GM21529 (cell line): ENCODE results near the gene NINJ1.
A peak's percentile ranks its signal among the peaks of the same experiment; 100 is the strongest.

Source experiments
- ATAC-seq: cut with Tn5 transposase; IDR thresholded peaks from one replicate; pipeline ENCODE4 v1.9.1; 2021; ENCODE audit not compliant: unreplicated experiment

The NINJ1 gene

DNA sequence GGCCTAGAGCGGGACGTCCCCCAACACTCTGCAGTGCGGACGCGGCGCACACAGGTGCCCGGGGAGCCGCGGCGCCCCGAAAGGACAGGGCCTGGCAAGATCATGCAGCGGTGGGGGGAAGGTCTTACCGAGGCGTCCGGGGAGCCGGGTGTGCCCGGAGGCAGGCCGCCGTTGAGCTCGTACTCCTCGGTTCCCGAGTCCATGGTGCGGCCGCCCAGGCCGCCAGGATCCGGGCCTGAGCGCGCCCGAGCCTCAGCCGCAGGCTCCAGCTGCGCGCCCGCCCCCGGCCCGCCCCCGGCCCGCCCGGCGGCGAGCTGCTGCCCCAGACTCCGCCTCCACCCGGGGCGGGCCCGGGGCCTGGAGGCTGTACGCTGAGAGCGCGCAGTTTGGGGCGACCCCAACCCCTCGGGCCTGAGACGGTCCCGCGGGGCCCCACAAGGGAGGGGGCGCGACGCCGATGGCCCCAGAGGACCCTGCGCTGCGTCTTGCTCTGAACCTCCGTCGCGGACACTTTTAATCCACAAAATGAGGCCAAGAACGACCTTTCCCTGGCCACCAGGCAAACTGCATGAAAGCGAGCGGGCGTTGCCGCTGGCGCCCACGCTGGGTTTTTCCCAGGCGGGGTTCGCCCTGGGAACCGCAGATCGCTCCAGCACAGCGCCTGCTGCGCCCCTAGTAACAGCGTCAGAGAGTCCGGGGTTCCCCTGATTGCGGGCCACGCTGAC is at the start of gene NINJ1:
NINJ1 (minus strand) TSS at position 237 of the 725 bp plus-strand sequence; CDS start at position 203, 34 bp downstream.
- peak; percentile 73 for ATAC-seq

GRCh38 chr9:93183131-93183662 is 49.1 kb upstream of the NINJ1 start:
- no peak for ATAC-seq

DNA sequence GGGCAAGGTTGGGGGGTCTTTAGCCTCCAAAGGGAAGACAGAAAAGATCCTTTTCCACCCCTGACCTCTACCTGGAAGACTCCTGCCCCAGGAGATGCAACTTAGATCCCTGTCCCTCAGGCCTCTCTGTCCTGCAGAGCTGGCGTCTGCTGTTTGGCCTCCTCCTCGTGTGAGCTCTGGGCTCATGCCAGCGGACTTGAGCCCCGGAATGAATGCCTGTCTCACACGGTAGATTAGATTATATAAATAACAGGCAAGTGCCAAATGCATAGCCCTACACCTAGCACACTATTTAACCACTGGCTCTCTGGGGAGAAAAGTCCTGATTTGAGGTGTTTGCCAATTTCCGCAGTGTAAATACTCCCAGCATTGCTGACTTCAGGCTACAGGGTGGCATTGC is 48.5 kb upstream of the NINJ1 start:
- ATAC-seq = no peak

- no peak for ATAC-seq
Measured at GRCh38 chr9:93181672-93182435, 47.8 kb upstream of the NINJ1 start.

DNA sequence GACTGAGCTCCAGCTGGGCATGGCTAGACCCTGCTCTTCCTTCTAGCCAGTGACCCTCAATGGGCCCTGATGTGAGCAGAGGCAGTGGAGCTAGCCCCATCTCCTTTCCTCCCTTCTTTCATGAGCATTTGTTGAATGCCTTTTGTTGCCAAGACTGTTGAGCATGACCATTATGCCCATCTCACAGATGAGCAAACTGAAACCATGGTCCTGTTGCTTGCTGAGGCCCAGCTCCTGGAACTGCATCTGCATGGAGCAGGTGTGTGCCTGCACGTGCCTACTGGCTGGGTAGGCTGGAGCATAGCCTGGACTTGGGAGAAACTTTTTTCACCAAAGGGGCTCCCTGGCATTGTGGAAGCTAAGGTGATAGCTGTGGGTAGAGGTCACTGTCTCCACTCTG is 46.9 kb upstream of the NINJ1 start:
- ATAC-seq = no peak

DNA sequence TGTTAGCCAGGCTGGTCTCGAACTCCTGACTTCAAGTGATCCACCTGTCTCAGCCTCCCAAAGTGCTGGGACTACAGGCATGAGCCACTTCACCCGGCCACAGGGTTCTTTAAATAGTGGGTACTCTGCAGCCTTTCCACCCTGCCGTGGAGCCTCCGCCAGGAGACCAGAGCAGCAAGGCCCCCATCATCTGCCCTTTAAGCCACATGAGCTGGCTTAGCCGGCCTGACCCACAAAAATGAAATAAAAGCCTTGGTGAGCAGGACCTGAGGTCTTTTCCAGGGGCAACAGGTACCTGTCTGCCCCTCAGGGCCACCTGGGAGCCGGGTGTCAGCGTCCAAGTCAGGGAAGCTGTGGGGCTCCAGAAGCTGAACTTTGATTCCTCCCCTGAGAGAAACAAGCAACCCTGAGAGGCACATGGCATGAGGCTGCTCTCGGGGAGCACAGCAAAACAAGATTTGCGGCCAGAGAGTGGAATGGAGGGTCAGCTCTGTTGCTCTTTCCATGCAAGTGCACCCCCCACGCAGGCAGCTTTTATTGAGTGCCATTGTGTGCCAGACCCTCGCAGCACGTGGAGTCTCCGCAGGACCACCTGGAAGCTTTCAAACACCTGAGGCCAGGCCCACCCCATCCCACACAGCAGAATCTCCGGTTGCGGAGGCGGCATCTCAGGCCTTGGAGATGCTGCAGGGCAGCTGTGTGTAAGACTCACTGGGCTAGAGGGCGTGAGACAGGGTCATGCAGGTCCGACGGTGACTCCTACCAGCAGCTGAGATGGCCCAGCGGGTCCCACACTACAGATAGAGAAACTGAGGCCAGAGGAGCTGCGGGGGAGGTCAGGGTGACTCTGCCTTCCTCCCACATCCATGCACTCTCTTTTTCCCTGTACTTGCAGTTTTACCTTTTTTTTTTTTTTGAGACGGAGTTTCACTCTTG is 45.1 kb upstream of the NINJ1 start:
- no peak for ATAC-seq

DNA sequence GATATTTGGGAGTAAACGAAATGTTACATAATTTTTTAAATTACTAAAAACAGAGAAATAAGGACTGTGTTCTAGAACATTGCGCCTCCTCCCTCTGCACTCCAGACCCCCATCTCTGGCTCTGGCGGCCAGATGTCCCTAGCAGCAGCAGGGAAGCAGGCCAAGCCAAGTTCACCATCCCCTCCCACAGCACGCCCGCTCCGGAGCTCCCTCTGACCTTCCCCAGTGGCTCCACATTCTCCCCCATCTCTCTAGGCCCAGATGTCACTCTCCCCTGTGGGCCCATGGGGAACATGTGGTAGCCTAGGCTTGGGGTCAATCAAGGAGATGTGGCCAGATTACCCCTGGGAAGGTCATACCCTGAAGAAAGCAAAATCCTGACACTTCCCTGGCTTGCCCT is 43.6 kb upstream of the NINJ1 start:
- ATAC-seq = no peak

DNA sequence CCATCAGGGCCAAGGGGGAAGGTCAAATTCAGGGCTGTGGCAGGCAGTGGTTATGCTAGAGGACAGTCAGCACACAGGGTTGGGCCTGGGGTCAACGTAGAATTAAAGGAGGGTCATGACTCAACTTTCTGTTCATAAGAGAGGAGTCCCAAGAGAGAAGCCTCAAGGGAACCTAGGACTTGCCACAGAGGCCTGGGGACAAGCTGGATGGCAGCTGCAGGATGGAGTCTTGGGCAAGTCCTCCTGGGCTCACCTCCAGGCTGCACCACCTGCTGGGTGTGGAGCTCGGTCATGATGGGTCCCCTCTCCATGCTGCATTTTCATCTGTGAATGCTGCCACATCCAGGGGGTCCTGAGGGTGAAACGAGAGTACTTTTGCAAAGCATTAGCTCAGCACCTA is 40.9 kb upstream of the NINJ1 start:
- no peak for ATAC-seq

GRCh38 chr9:93173365-93174051 is 39.5 kb upstream of the NINJ1 start:
- ATAC-seq = no peak

GRCh38 chr9:93172666-93173364 is 38.8 kb upstream of the NINJ1 start:
- no peak for ATAC-seq

GRCh38 chr9:93171261-93171990 is 37.4 kb upstream of the NINJ1 start:
- ATAC-seq = no peak

DNA sequence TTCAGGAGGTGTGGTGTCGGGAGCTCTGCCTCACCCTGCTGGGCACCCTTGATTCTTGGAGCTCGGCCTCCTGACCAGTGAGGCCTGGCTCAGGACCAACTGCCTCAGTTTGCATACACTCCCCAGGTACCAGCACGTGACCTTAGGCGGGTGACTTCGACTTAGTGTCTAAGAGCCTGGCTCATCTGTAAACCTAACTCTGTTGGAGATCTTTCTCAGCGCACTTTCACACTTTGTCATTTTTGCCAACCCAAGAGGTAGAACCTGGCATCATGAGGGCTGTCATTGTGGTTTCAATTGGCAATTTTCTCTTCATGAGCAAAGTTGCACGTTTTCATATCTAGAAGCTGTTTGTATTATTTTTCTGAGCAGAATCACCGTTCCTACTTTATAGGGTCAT is 36.5 kb upstream of the NINJ1 start:
- no peak for ATAC-seq

- no peak for ATAC-seq
Measured at GRCh38 chr9:93169444-93169843, 35.4 kb upstream of the NINJ1 start.

DNA sequence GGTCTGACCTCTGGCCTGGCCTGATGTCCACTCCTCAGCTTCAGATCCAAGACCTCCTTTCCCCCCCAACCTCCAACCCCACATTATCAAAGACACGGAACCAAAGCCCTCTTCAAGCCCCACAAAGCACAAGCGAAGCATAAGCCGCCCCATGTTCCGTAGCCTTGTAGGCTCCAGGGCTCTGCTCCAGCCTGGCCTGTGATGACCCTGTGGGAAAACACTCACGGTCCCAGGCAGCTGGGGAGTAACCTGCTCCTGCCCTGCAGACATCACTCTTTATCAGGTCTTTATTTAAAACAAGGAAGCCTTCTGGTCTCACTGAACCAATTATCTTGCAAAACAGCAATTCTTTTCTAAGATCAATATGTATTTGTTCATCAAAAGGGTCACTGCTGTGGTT is 34.5 kb upstream of the NINJ1 start:
- no peak for ATAC-seq

DNA sequence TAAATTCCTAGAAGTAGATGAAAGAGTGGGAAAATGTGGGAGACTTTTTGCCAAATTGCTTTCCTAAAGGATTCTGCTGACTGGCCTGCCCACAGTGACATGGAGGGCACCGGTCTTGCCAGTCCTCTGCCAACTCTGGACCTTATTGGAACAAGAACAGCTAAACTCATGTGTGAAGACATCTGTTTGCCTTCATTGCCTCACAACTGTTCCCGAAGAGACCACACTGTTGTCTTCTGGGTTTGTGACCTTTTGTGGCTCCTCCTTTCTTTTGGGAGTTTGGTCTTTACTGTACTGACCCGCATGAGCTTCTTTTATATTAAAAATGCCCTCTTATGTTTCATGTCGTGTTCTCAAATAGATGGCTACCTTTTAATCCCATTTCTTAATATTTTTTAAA is 33.8 kb upstream of the NINJ1 start:
- no peak for ATAC-seq

- ATAC-seq = no peak
Measured at GRCh38 chr9:93167185-93167584, 33.1 kb upstream of the NINJ1 start.

DNA sequence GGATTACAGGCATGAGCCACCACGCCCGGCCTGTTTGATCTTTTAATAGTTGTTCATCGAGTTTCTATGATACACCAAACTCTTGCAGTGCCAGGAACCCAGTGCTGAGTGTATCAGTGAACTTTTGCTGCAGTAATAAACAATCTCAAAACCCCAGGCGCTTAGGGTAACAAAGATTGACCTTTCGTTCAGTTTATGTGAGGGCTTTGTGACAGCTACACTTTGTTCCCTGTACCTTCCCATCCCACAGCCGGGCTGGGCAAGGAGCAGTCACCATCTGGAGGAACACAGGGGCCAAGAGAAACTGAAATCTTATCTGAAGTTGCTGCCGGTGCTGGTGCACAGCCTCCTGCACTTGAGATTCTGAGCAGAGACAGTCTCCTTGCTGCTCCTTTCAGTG is 32.6 kb upstream of the NINJ1 start:
- ATAC-seq = no peak

DNA sequence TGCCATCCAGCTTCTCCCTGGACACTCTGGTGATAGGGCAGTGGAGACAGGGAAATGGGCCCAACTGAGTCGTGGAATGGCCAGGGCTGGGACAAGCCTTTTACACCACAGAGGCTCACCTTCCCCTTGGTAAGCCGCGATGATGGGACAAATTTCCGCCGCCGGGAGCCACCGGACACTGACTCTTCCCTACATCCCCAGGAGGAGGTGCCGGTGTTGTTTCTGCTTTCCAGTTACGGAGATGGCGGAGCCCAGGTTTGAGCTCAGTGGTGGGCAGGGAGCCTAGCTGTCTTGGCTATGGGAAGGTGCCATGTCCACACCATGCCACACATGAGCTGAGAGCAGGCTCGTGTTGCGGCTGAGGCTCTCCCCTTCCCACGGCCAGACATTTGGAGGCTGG is 30.0 kb upstream of the NINJ1 start:
- no peak for ATAC-seq

- ATAC-seq = no peak
Measured at GRCh38 chr9:93161786-93162562, 27.9 kb upstream of the NINJ1 start.
